NB4 (cell line): ENCODE results near the gene ATP10A.

ENCODE experiments used
- DNase-seq: peaks from one replicate; pipeline ENCODE4 v3.0.0; 2010; ENCODE audit warnings: low read depth
- H3K4me3 ChIP-seq: one replicate; pipeline ENCODE4 v1.5.1; 2011; ENCODE audit warnings: mild to moderate bottlenecking, low read depth, low read length, moderate library complexity
- MYC ChIP-seq: IDR thresholded peaks from 2 replicates; pipeline ENCODE4 v1.6.1; 2011; ENCODE audit warnings: low read depth, low read length
- POLR2A ChIP-seq: IDR thresholded peaks from 2 replicates; pipeline ENCODE4 v1.6.1; 2011; ENCODE audit warnings: mild to moderate bottlenecking; ENCODE audit not compliant: insufficient read length; ENCODE audit errors: extremely low read depth
- TF ChIP-seq, protein P1 (sequence below): IDR thresholded peaks from one replicate; pipeline ENCODE4 v1.5.1; 2012; ENCODE audit warnings: low read depth, low read length
- TF ChIP-seq, protein P2 (sequence below): IDR thresholded peaks from 2 replicates; pipeline ENCODE4 v1.6.1; 2011; ENCODE audit warnings: low read depth, low read length

ATP10A gene

DNA sequence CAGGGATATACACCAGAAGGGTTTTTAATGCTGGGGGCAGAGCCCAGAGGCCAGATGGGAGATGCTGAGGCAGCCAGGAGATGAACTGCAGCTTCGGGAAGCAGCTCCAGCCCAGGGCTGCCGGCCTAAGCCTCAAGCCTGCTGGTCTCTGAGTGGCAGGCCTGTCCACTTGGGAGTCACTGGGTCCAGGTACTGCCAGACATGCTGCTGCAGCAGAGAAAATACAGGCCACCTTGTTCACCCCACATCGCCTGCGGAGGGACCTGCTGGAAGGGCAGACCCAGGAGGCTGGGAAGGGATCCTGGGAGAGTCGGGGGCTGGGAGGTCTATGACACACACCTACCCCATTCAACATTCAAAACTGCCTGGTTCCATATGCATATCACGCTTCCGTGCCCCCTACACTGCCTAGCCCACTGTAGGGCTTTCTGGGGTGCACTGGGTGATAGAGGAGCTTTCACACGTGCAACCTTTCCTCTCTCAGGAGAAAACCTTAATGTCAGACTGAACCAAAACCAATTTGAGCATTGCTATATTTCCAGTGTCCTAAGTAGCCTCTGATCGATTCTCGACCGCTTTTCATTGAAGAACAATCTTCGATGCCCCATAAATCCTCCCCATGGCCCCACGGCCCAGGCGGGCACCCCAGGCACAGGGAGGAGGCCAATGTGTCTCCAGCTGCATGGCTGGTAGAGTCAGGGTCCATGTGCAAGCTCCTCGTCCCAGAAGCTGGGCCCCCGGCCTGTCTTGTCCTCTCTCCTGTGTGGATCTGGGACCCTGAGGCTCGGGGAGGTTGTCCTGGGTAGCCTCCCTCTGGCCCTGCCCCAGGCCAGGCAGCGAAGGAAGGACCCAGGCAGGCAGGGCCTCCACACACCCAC is 147.4 kb downstream of the ATP10A start:
- no peak overlapping the region for H3K4me3 ChIP-seq
- no peak for DNase-seq
- TF ChIP-seq, protein P1, sequence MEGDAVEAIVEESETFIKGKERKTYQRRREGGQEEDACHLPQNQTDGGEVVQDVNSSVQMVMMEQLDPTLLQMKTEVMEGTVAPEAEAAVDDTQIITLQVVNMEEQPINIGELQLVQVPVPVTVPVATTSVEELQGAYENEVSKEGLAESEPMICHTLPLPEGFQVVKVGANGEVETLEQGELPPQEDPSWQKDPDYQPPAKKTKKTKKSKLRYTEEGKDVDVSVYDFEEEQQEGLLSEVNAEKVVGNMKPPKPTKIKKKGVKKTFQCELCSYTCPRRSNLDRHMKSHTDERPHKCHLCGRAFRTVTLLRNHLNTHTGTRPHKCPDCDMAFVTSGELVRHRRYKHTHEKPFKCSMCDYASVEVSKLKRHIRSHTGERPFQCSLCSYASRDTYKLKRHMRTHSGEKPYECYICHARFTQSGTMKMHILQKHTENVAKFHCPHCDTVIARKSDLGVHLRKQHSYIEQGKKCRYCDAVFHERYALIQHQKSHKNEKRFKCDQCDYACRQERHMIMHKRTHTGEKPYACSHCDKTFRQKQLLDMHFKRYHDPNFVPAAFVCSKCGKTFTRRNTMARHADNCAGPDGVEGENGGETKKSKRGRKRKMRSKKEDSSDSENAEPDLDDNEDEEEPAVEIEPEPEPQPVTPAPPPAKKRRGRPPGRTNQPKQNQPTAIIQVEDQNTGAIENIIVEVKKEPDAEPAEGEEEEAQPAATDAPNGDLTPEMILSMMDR, result no peak

DNA sequence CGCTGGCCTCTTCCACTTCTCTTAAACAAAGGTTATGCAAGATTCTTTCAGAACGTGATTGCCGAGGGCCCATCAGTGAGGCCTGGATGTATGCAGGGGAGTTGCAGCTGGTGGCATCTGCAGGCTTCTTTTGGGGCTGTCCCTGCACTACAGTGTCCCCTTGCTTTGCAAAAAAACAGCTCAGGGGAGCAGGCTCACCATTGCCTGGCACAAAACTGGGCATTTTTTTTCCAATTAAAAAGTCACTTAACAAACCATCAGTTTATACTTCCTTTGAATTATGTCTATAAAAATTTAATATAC is 148.6 kb downstream of the ATP10A start:
- no peak overlapping the region for H3K4me3 ChIP-seq
- no peak for DNase-seq
- TF ChIP-seq, protein P2, sequence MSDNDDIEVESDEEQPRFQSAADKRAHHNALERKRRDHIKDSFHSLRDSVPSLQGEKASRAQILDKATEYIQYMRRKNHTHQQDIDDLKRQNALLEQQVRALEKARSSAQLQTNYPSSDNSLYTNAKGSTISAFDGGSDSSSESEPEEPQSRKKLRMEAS, result no peak
- TF ChIP-seq, protein P1, result no peak

DNA sequence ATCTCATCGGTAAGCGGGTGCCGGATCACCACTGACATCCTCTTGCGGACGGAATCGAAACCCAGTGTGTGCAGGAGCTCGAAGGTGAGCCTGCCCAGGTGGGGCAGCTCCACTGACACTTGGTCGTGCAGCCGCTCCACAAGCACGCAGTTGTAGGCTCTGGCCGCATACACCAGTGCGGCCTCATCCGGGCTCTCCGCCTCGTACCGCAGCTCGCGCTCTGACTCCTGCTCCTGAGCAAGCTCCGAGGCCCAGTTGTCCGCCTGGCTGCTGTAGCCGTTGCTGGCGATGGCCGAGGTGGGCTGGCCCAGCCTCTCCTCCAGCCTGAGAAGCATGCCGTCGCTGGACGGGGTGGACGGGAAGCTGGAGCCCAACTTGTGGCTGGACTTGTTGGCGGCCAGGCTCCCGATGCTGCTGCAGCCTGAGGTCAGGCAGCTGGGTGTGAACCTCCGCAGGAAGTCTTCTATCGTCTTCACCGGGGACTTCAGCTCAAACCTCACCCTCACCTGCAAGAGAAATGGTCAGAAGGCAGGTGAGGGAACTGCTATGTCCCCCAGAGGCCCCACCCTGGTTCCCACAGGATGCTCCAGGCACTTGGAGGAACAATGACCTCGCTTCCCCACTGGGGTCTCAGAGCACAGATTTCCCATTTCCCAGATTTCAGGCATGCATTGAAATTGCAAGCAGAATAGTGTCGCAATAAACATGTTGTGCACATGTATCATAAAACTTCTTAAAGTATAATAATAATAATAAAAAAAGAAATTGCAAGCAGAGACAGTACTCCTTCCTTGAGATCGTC is 149.2 kb downstream of the ATP10A start:
- no peak overlapping the region for H3K4me3 ChIP-seq
- DNase-seq, result no peak
- no peak for TF ChIP-seq MYC
- TF ChIP-seq, protein P2, result no peak
- TF ChIP-seq, protein P1, result no peak
- TF ChIP-seq POLR2A, result no peak

DNA sequence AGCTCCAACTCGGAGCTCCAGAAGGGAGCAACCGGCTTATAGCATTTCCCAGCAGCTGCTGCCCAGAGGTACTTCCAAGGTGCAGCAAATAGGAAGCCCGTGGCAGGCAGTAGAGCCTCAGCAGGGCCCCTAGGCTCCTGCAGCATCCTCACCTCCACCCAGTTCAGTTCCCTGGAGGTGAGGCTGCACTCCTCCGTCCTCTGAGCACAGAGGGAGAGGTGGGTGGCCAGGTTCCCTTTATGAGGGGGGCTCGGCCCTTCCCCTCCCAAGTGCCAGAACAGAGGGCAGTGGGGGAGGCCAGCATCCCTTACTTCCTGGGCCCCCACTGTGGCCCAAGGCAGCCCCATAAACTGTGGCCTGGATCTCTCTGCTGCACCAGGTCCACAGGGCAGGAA is 150.2 kb downstream of the ATP10A start:
- no peak for DNase-seq
- no peak for TF ChIP-seq POLR2A
- TF ChIP-seq, protein P1, result no peak
- no peak for TF ChIP-seq MYC
- TF ChIP-seq, protein P2, result no peak
- H3K4me3 ChIP-seq, result no peak overlapping the region

DNA sequence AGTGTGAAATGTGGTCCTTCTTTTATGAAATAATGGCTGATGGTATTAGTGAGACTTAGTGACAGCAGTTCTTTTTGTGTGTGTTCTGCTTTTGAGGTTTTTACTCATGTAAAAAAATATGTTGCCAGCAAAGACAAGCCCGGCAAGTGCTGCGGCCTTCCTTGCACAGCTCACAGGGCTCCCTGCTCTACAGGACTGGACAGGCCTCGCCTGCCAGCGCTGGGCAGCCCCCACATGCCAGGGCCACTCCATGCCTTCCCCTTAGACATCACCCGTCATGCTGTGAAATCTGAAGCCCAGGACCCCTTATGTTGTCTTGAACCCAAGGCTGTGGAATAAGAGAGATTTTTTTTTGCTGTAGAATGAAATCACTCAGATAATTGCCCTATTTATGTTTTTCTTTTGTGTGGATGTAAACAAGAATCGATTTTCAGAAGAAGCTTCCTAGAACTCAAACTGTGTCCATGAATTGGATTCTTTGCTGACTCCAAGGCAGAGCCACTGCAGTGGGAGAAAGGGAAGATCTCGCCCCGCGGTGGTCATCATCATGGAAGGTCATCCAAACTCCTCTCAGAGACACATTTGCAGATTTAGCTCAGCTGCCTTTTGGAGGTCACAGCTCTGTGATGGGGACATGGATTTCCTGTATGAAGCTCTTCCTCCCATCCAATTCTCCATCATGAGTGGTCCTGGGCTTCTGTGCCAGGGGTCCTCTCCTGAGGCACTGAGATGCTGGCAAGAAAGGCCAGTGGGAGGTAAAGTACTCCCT is 150.8 kb downstream of the ATP10A start:
- DNase-seq, result no peak
- TF ChIP-seq, protein P1, result no peak
- TF ChIP-seq, protein P2, result no peak
- TF ChIP-seq MYC (no peak), POLR2A (no peak)
- H3K4me3 ChIP-seq, result no peak overlapping the region
